PC-3 (cell line): Measurements from ENCODE around the gene ZMYM1. TPM values are rescaled to one million over a fixed set of nuclear protein-coding genes. Genes with fewer than 3 reads are reported as not detected.

Source experiments
- ATAC-seq: fragments of 200-7000 bp; cut with Tn5 transposase; 2 replicates; pipeline ENCODE4 v1.9.1; 2020; ENCODE audit warnings: mild to moderate bottlenecking, moderate library complexity
- BruUV-seq: library from RNA; stranded (reverse); fragments of 400-500 nt; replicated peaks from 2 replicates; lab custom pipeline; 2021; lab: Mats Ljungman, UMichigan
- CTCF ChIA-PET: fragments of 300-600 bp; sonication (Branson Sonifier 250); formaldehyde crosslinking; loops from one replicate; lab custom pipeline; 2022; ENCODE audit warnings: antibody characterized with exemption; lab: Charles Lee
- POLR2A ChIA-PET: fragments of 300-600 bp; sonication (Branson Sonifier 250); formaldehyde crosslinking; loops from one replicate; lab custom pipeline; 2022; ENCODE audit warnings: antibody characterized with exemption; ENCODE audit not compliant: unreplicated experiment; lab: Charles Lee
- DNase-seq: peaks from one replicate; pipeline ENCODE4 v3.0.0-alpha.2; 2015
- H2AFZ ChIP-seq: fragments of 300-600 bp; sonication (generic); 2 replicates; pipeline ENCODE4 v1.6.0; 2016; ENCODE audit warnings: antibody characterized with exemption, low read length
- H3F3A ChIP-seq: fragments of 300-600 bp; sonication (generic); one replicate; pipeline ENCODE4 v1.6.0; 2017; ENCODE audit warnings: antibody characterized with exemption, low read length, control low read depth, mild to moderate bottlenecking; ENCODE audit not compliant: unreplicated experiment
- H3K27ac ChIP-seq: fragments of 300-600 bp; sonication (generic); 2 replicates; pipeline ENCODE4 v1.5.1; 2016; ENCODE audit warnings: mild to moderate bottlenecking, low read length
- H3K27me3 ChIP-seq: fragments of 300-600 bp; sonication (generic); 2 replicates; pipeline ENCODE4 v1.6.1; 2016; ENCODE audit warnings: low read length, mixed read lengths
- H3K36me3 ChIP-seq: fragments of 300-600 bp; sonication (generic); 2 replicates; pipeline ENCODE4 v1.6.1; 2016; ENCODE audit warnings: low read depth, mixed run types, low read length, mixed read lengths
- H3K4me1 ChIP-seq: fragments of 300-600 bp; sonication (generic); 2 replicates; pipeline ENCODE4 v1.5.1; 2016; ENCODE audit warnings: low read length; ENCODE audit not compliant: insufficient read depth
- H3K4me2 ChIP-seq: fragments of 300-600 bp; sonication (generic); 2 replicates; pipeline ENCODE4 v1.6.0; 2016; ENCODE audit warnings: low read length
- H3K4me3 ChIP-seq: fragments of 300-600 bp; sonication (generic); 2 replicates; pipeline ENCODE4 v1.5.1; 2016; ENCODE audit warnings: mild to moderate bottlenecking, low read length, mixed read lengths
- H3K79me2 ChIP-seq: fragments of 300-600 bp; sonication (generic); 2 replicates; pipeline ENCODE4 v1.6.1; 2017; ENCODE audit warnings: low read length, mixed read lengths
- H3K9ac ChIP-seq: fragments of 300-600 bp; sonication (generic); 2 replicates; pipeline ENCODE4 v1.6.0; 2016; ENCODE audit warnings: mild to moderate bottlenecking, low read length
- H3K9me2 ChIP-seq: fragments of 300-600 bp; sonication (generic); replicated peaks from 2 replicates; pipeline ENCODE4 v1.6.1; 2016; ENCODE audit warnings: mixed run types, low read length, mixed read lengths
- H3K9me3 ChIP-seq: fragments of 300-600 bp; sonication (generic); 2 replicates; pipeline ENCODE4 v1.6.1; 2016; ENCODE audit warnings: low read length, mixed read lengths
- H4K20me1 ChIP-seq: fragments of 300-600 bp; sonication (generic); 2 replicates; pipeline ENCODE4 v1.6.1; 2016; ENCODE audit warnings: low read length, mixed read lengths
- CTCF ChIP-seq: fragments of 300-600 bp; sonication (generic); conservative IDR thresholded peaks from 2 replicates; pipeline ENCODE4 v1.5.1; 2017; ENCODE audit warnings: antibody characterized with exemption, low read depth, mild to moderate bottlenecking, low read length
- EZH2 ChIP-seq: fragments of 300-600 bp; sonication (generic); IDR thresholded peaks from one replicate; pipeline ENCODE4 v1.6.1; 2017; ENCODE audit warnings: antibody characterized with exemption, mild to moderate bottlenecking, low read length; ENCODE audit not compliant: unreplicated experiment
- EZH2phosphoT487 ChIP-seq: fragments of 300-600 bp; sonication (generic); IDR thresholded peaks from 2 replicates; pipeline ENCODE4 v1.6.1; 2018; ENCODE audit warnings: mild to moderate bottlenecking, antibody characterized with exemption, low read length, borderline replicate concordance
- intact Hi-C: fragments of 100-400 bp; cut with micrococcal nuclease; formaldehyde crosslinking; loops from 2 replicates; pipeline ENCODE4 v1.9.0; 2023
- total RNA-seq: library from RNA; depleted of rRNA; stranded (reverse); fragments of >200 nt; gene quantifications from 2 replicates; pipeline ENCODE4 v1.2.3, GENCODE V29; 2014

ZMYM1 gene
- total RNA-seq, 1 experiment from 2014 or later: 17.0 TPM

GRCh38 chr1:35085421-35085820 lies 6.2 kb downstream of the ZMYM1 start:
- Histone ChIP-seq H4K20me1 (peaks cover 12% of the 10 kb centered on the region; the same call in 1 of the 2 replicates), H3K79me2 (peaks cover 94% of the 10 kb centered on the region), H3K9me2 (no peaks in the 10 kb centered on the region), H3K27ac (no peak overlapping the region), H3K27me3 (no peaks in the 10 kb centered on the region), H3K36me3 (peaks cover 8% of the 10 kb centered on the region; the same call in 1 of the 2 replicates), H3F3A (no peaks in the 10 kb centered on the region), H2AFZ (no peak overlapping the region), H3K9ac (no peak overlapping the region), H3K4me1 (peaks cover 4% of the 10 kb centered on the region), H3K4me3 (no peak overlapping the region), H3K4me2 (no peak overlapping the region), H3K9me3 (no peaks in the 10 kb centered on the region)
- DNase-seq (no peak), ATAC-seq (no peak)
- intact Hi-C loops: no loop called here
- ChIA-PET POLR2A (no interaction called here), CTCF (no interaction called here)
- no TSS peak for BruUV-seq
- TF ChIP-seq CTCF (no peak), EZH2 (no peak), EZH2phosphoT487 (no peak)

DNA sequence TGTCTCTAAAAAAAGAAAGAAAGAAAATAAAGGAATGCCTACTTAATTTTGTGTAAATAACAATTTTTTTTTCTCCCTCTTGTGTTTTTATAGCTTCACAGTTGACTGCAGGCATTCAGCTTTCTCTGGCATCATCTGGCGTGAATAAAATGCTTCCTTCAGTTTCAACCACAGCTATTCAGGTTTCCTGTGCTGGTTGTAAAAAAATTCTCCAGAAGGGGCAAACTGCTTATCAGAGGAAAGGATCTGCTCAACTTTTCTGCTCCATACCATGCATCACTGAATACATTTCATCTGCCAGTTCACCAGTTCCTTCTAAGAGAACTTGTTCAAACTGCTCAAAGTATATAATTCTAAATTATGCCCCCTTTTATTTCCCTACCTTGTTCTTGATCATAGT lies 18.0 kb downstream of the ZMYM1 start:
- Histone ChIP-seq H3K9me2 (no peaks in the 10 kb centered on the region), H3K27ac (no peak overlapping the region), H3K27me3 (no peaks in the 10 kb centered on the region), H3K4me3 (no peak overlapping the region), H3K9me3 (no peaks in the 10 kb centered on the region), H3K79me2 (peaks cover 14% of the 10 kb centered on the region; the same call in 1 of the 2 replicates), H3K4me2 (no peak overlapping the region), H2AFZ (no peak overlapping the region), H4K20me1 (no peaks in the 10 kb centered on the region), H3K4me1 (no peaks in the 10 kb centered on the region), H3K9ac (no peak overlapping the region), H3K36me3 (peaks cover 36% of the 10 kb centered on the region), H3F3A (no peaks in the 10 kb centered on the region)
- CTCF ChIA-PET: no interaction called here
- intact Hi-C loops: no loop called here
- ATAC-seq (no peak), DNase-seq (no peak)
- POLR2A ChIA-PET: no interaction called here
- TF ChIP-seq CTCF: no peak
- no peak for TF ChIP-seq EZH2
- TF ChIP-seq EZH2phosphoT487: no peak
- no TSS peak for BruUV-seq

GRCh38 chr1:35111106-35111505 lies 31.9 kb downstream of the ZMYM1 start:
- H3K4me1 ChIP-seq: peaks cover 13% of the 10 kb centered on the region
- no peak overlapping the region for H3K4me2 ChIP-seq
- H4K20me1 ChIP-seq: no peaks in the 10 kb centered on the region
- H2AFZ ChIP-seq: no peak overlapping the region
- no peaks in the 10 kb centered on the region for H3K27me3 ChIP-seq
- no peak overlapping the region for H3K27ac ChIP-seq
- H3K9me2 ChIP-seq: no peaks in the 10 kb centered on the region
- CTCF ChIA-PET: interaction anchor here (0.6 kb wide), 1 partner anchor 259 kb away, joined by 3 read pairs; no protein-coding TSS in a partner anchor
- DNase-seq (peak; percentile 71), ATAC-seq (peak; percentile 88)
- H3F3A ChIP-seq: no peaks in the 10 kb centered on the region
- peaks cover 15% of the 10 kb centered on the region for H3K36me3 ChIP-seq
- POLR2A ChIA-PET: no interaction called here
- no TSS peak for BruUV-seq
- intact Hi-C loops: loop anchor here (2.0 to 10.0 kb wide), 3 partner anchors 80 to 256 kb away; partner anchors contain the start of genes SMIM12, TMEM35B and ZMYM6
- TF ChIP-seq EZH2phosphoT487 (no peak), EZH2 (no peak), CTCF (no peak)
- no peak overlapping the region for H3K4me3 ChIP-seq
- peaks cover 2% of the 10 kb centered on the region; the same call in 1 of the 2 replicates for H3K79me2 ChIP-seq
- H3K9ac ChIP-seq: no peak overlapping the region
- H3K9me3 ChIP-seq: no peaks in the 10 kb centered on the region
